DOHH2 (cell line): ENCODE results near the gene RESF1.

Experiments
- H3F3A ChIP-seq: fragments of 200-600 bp; sonication (generic), shearing (Covaris generic); 2 replicates; pipeline ENCODE4 v1.6.0; 2016; ENCODE audit warnings: antibody characterized with exemption, mild to moderate bottlenecking; ENCODE audit not compliant: control insufficient read depth, insufficient read depth
- H3K27ac ChIP-seq: fragments of 200-600 bp; sonication (generic); 2 replicates; pipeline ENCODE4 v1.5.1; 2014; ENCODE audit warnings: low read depth, mild to moderate bottlenecking, low read length, moderate library complexity
- H3K27me3 ChIP-seq: fragments of 200-600 bp; sonication (generic); 2 replicates; pipeline ENCODE4 v1.6.1; 2014; ENCODE audit warnings: mild to moderate bottlenecking, low read length, mixed read lengths; ENCODE audit not compliant: control insufficient read depth
- H3K36me3 ChIP-seq: fragments of 200-600 bp; sonication (generic); 2 replicates; pipeline ENCODE4 v1.6.1; 2014; ENCODE audit warnings: mild to moderate bottlenecking, low read length, moderate library complexity, mixed read lengths; ENCODE audit not compliant: control insufficient read depth
- H3K4me1 ChIP-seq: fragments of 200-600 bp; sonication (generic); 2 replicates; pipeline ENCODE4 v1.6.1; 2014; ENCODE audit warnings: mild to moderate bottlenecking, low read length, mixed read lengths; ENCODE audit not compliant: control insufficient read depth
- H3K4me2 ChIP-seq: fragments of 200-600 bp; sonication (generic); 2 replicates; pipeline ENCODE4 v1.6.0; 2014; ENCODE audit warnings: mild to moderate bottlenecking, low read length, moderate library complexity
- H3K4me3 ChIP-seq: fragments of 200-600 bp; sonication (generic); 2 replicates; pipeline ENCODE4 v1.5.1; 2014; ENCODE audit warnings: mild to moderate bottlenecking, low read length, mixed read lengths
- H3K79me2 ChIP-seq: fragments of 200-600 bp; sonication (generic); 2 replicates; pipeline ENCODE4 v1.6.1; 2014; ENCODE audit warnings: mild to moderate bottlenecking, low read length, mixed read lengths; ENCODE audit not compliant: control insufficient read depth
- H3K9me2 ChIP-seq: fragments of 200-600 bp; sonication (generic); replicated peaks from 2 replicates; pipeline ENCODE4 v1.6.1; 2014; ENCODE audit warnings: mild to moderate bottlenecking, low read length, mixed read lengths; ENCODE audit not compliant: control insufficient read depth
- H3K9me3 ChIP-seq: fragments of 200-600 bp; sonication (generic); 2 replicates; pipeline ENCODE4 v1.6.1; 2014; ENCODE audit warnings: antibody characterized with exemption, low read length, mixed read lengths; ENCODE audit not compliant: control insufficient read depth, insufficient read depth
- H4K20me1 ChIP-seq: fragments of 200-600 bp; sonication (generic); 2 replicates; pipeline ENCODE4 v1.6.0; 2014; ENCODE audit warnings: low read depth, mild to moderate bottlenecking, antibody characterized with exemption, low read length, moderate library complexity; ENCODE audit not compliant: control insufficient read depth, insufficient read depth
- CTCF ChIP-seq: fragments of 200-600 bp; sonication (generic); IDR thresholded peaks from one replicate; pipeline ENCODE4 v1.5.1; 2014; ENCODE audit warnings: antibody characterized with exemption, mild to moderate bottlenecking, low read depth, low read length; ENCODE audit not compliant: poor library complexity, severe bottlenecking
- EZH2phosphoT487 ChIP-seq: fragments of 200-600 bp; sonication (generic); IDR thresholded peaks from 2 replicates; pipeline ENCODE4 v1.6.1; 2017; ENCODE audit warnings: borderline replicate concordance, mild to moderate bottlenecking, antibody characterized with exemption, low read length, moderate library complexity, mixed read lengths

RESF1 gene

GRCh38 chr12:31961137-31961536 lies 1.9 kb downstream of the RESF1 start:
- Histone ChIP-seq H3K27ac (no peak overlapping the region), H3K9me3 (peaks cover 5% of the 10 kb centered on the region; the same call in 1 of the 2 replicates), H3K9me2 (no peaks in the 10 kb centered on the region), H3K79me2 (peaks cover 75% of the 10 kb centered on the region), H3K36me3 (peaks cover 60% of the 10 kb centered on the region), H3K4me2 (peak overlapping the region; percentile 92), H3K27me3 (no peaks in the 10 kb centered on the region), H3K4me1 (peaks cover 38% of the 10 kb centered on the region), H3F3A (peaks cover 7% of the 10 kb centered on the region; the same call in 1 of the 2 replicates), H3K4me3 (peak overlapping the region; percentile 82), H4K20me1 (peaks cover 4% of the 10 kb centered on the region)
- no peak for TF ChIP-seq CTCF
- no peak for TF ChIP-seq EZH2phosphoT487

- Histone ChIP-seq H4K20me1 (peaks cover 4% of the 10 kb centered on the region), H3K4me3 (no peak overlapping the region), H3K4me1 (peaks cover 41% of the 10 kb centered on the region), H3K79me2 (peaks cover 84% of the 10 kb centered on the region), H3K36me3 (peaks cover 69% of the 10 kb centered on the region), H3K27me3 (no peaks in the 10 kb centered on the region), H3K4me2 (peak overlapping the region; percentile 92; the same call in 1 of the 2 replicates), H3K9me3 (peaks cover 5% of the 10 kb centered on the region; the same call in 1 of the 2 replicates), H3K27ac (no peak overlapping the region), H3K9me2 (no peaks in the 10 kb centered on the region), H3F3A (peaks cover 7% of the 10 kb centered on the region; the same call in 1 of the 2 replicates)
- TF ChIP-seq EZH2phosphoT487 (no peak), CTCF (no peak)
Observed at GRCh38 chr12:31962076-31962475, 2.9 kb downstream of the RESF1 start.

DNA sequence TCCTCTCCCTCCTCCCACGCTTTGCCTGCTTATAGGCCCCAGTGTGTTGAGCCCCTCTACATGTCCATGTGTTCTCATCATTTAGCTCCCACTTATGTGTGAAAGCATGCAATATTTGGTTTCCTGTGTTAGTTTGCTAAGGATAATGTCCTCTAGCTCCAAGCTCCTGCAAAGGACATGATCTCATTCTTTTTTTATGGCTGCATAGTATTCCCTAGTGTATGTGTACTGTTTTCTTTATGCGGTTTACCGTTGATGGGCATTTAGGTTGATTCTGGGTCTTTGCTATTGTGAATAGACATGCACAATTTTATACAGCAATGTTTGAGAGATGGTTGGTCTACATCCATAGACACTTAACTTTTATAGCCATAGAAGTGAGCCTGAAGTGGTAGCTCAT lies 5.1 kb downstream of the RESF1 start:
- Histone ChIP-seq H3F3A (no peaks in the 10 kb centered on the region; the same call in 1 of the 2 replicates), H3K4me3 (no peak overlapping the region), H3K4me2 (no peak overlapping the region), H3K9me2 (no peaks in the 10 kb centered on the region), H3K36me3 (peaks cover 83% of the 10 kb centered on the region), H3K9me3 (peaks cover 5% of the 10 kb centered on the region; the same call in 1 of the 2 replicates), H3K27me3 (no peaks in the 10 kb centered on the region), H3K4me1 (peaks cover 29% of the 10 kb centered on the region), H4K20me1 (peaks cover 4% of the 10 kb centered on the region), H3K27ac (no peak overlapping the region), H3K79me2 (peaks cover 97% of the 10 kb centered on the region)
- TF ChIP-seq EZH2phosphoT487 (no peak), CTCF (no peak)
